Activated CD8-positive, alpha-beta memory T cell treated with anti-CD3 and anti-CD28 coated beads for 36 hours (primary cell): ENCODE results near the gene PTBP2. TPM values are rescaled to one million over a fixed set of nuclear protein-coding genes. Genes with fewer than 3 reads are reported as not detected.
"Not testable (repeated sequence)": the region's sequence is repeated elsewhere in the genome, so short reads cannot be mapped to it uniquely, and the experiment has no call there.

Experiments
- CTCF ChIA-PET: fragments of 350-600 bp; sonication (Branson Sonifier 250); formaldehyde crosslinking; loops from one replicate; lab custom pipeline; 2021; ENCODE audit warnings: antibody characterized with exemption; lab: Charles Lee
- POLR2A ChIA-PET: fragments of 350-600 bp; sonication (Branson Sonifier 250); formaldehyde crosslinking; loops from one replicate; lab custom pipeline; 2021; ENCODE audit warnings: antibody characterized with exemption; lab: Charles Lee
- total RNA-seq, 2 experiments: library from RNA; stranded (reverse); gene quantifications; one replicate each; pipeline ENCODE4 v1.2.3, GENCODE V29; 2021

The PTBP2 gene
- total RNA-seq, 2 experiments from 2014 or later, result 10.7 to 12.2 TPM

DNA sequence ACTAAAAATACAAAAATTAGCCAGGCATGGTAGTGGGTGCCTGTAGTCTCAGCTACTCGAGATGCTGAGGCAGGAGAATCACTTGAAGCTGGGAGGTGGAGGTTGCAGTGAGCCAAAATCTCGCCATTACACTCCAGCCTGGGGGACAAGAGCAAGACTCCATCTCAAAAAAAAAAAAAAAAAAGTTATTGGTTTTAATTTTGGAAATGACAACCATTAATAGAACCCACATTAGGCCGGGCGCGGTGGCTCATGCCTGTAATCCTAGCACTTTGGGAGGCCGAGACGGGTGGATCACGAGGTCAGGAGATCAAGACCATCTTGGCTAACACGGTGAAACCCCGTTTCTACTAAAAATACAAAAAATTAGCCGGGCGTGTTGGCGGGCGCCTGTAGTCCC lies 80.1 kb downstream of the PTBP2 start:
- CTCF ChIA-PET, POLR2A ChIA-PET: not testable (repeated sequence)

DNA sequence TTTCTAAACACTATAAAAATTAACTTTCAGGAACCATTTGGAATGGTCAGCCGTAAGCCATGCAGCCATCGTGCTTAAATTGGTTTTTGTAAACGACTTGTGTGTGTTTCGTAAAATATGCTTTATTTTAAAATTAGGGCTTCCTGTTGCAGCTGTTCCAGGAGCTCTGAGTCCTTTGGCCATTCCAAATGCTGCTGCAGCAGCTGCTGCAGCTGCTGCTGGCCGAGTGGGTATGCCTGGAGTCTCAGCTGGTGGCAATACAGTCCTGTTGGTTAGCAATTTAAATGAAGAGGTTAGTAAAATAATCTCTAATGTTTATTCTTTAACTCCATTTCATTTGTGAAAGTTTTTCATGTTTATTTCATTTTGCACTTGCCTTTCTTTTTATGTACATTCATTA lies 83.1 kb downstream of the PTBP2 start:
- ChIA-PET POLR2A (no interaction called here), CTCF (no interaction called here)

DNA sequence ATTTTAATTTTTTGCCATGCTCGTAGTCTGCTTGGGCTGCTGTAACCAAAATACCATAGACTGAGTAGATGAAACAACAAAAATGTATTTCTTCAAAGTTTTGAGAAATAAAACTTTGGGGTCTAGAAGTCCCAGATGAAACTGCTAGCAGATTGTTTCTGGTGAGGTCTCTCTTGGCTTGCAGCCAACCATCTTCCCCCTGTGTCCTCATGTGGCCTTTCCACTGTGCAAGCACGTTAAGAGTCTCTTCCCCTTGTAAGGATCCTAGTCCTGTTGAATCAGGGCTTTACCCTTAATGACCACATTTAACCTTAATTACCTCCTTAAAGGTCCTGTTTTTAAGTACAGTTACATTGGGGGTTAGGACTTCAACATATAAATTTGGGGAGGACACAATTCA lies 86.6 kb downstream of the PTBP2 start:
- ChIA-PET POLR2A (no interaction called here), CTCF (no interaction called here)

- POLR2A ChIA-PET, result no interaction called here
- CTCF ChIA-PET, result no interaction called here
Measured at GRCh38 chr1:96815914-96816313, 94.3 kb downstream of the PTBP2 start.

GRCh38 chr1:96820107-96820506 lies 98.5 kb downstream of the PTBP2 start:
- ChIA-PET CTCF (no interaction called here), POLR2A (no interaction called here)

DNA sequence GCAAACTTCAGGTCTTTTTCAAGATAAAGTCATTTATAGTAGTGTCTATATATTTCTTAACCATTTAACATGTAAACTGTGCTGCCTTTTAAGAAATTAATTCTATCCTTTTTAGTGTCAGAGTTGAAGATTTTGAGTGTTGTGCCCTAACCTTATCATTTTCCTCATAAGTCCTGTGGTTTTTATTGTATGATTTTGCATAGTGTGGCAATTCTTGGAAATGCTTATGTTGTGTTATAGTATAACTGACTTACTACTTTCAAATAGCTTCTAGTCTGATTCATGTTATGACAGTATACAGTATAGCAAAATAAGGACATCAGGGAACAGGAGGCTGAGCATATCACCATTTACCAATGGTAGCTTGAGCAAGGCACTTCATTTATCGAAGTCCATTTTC lies 99.1 kb downstream of the PTBP2 start:
- CTCF ChIA-PET, result no interaction called here

GRCh38 chr1:96825231-96825630 lies 103.6 kb downstream of the PTBP2 start:
- POLR2A ChIA-PET, result no interaction called here
- CTCF ChIA-PET, result no interaction called here

More for the DNA sequence above, 99.1 kb downstream of the PTBP2 start:
- POLR2A ChIA-PET, result no interaction called here

DNA sequence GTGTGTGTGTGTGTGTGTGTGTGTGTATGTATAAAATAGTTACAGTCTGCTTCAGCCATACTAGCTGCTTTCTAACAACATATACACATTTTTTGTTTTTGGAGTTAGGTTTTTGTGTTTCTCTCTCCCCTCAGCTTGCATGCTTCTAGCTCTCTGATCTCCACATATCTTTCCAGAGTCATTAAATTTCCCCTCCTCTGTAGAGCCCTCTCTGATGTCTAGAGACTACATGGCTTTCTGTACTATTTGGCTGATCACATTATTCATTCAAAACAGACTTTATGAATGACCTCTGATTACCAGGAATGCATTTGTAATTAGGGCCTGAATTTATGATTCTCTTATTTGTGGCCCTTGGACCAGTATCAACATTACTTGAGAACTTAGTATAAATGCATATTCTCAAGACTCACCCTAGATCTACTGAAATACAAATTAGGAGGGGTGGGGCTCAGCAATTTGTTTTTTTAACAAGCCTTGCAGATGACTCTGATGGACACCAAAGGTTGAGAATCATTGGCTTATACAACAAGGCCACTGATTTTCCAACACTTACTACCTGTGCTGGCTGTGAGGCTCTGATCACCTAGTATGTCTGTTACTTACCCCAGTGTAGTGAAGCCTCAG lies 104.5 kb downstream of the PTBP2 start:
- POLR2A ChIA-PET, result no interaction called here

DNA sequence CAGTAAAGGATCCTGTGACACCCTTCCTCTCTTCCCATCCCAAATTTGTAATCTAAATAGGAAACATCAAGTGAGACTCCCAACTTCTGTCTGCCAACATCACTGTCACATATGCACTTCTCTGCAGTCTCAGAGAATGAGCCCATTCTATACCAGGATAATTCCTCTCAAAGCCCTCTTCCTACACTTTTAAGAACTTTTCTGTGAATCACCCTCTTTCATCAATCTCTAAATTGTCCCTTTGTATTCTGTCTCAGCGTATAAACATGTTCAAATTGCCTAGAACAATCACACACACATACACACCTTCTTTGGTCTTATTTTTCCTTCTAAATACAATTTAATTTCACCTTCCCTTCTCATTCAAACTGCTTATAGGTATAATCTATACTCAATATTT lies 111.8 kb downstream of the PTBP2 start:
- ChIA-PET CTCF (no interaction called here), POLR2A (no interaction called here)

More for the DNA sequence above, 104.5 kb downstream of the PTBP2 start:
- CTCF ChIA-PET, result no interaction called here

DNA sequence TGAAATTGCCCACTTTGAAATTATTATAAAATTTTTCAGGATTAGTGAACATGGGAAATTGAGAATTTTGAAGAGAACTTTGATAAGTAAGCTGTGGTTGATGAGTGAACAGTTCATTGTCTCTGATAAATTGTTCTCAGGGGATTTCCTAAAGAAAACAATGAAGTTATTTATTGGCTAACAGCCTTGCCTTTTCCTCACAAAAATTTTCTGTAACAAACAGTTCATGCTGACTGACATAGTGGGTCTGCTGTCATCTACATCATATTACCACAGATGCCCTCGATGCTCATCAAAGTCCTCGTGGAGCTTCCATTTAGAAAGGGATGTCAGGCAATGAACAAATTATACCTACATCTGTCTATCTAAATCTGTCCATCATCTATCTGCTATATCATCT lies 113.4 kb downstream of the PTBP2 start:
- CTCF ChIA-PET, result no interaction called here

GRCh38 chr1:96837057-96837780 lies 115.6 kb downstream of the PTBP2 start:
- POLR2A ChIA-PET, result no interaction called here
- CTCF ChIA-PET, result no interaction called here

More for the DNA sequence above, 113.4 kb downstream of the PTBP2 start:
- POLR2A ChIA-PET, result no interaction called here

- CTCF ChIA-PET, result no interaction called here
- POLR2A ChIA-PET, result no interaction called here
Measured at GRCh38 chr1:96837781-96838216, 116.2 kb downstream of the PTBP2 start.

DNA sequence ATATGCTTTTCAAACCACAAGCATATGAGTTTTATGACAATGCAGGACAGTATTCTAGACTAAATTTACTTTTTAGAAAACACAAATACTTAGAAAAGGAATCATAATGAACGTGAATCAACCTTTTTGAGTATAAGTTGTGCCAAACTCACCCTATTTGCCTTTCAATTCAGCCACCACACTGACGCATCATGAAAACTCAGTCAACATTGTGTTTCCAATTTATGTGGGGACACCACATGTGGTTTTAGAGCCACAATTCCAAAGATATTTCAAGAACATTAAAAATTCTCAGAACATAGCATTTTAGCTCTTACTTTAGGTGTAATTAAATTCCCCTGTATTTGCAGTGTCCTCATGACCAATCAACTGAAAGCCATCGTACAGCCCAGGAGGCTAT lies 118.8 kb downstream of the PTBP2 start:
- CTCF ChIA-PET, result interaction anchor here (0.7 kb wide), 1 partner anchor 22 kb away, joined by 3 read pairs; no protein-coding TSS in a partner anchor
- POLR2A ChIA-PET, result interaction anchor here (0.6 kb wide), 1 partner anchor 115 kb away, joined by 4 read pairs; no protein-coding TSS in a partner anchor

DNA sequence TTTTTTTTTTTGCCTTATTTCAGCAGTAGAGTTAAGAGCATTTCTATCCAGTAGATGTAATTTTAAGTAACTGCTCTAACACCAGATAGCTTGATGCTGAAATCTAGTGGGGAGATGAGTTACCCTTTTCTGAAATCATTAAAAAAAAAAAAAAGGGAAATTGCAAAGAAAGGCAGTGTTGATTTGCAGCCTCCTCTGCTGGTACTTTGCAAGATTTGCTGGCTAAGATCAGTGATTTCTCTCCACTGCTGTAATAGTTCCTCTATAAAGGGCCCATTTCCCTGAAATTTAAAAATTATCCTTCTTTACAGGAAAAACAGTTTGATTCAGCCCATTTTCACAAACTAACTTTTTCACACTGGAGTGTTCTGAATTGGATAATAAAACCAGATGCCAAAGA lies 120.6 kb downstream of the PTBP2 start:
- POLR2A ChIA-PET, result no interaction called here
- CTCF ChIA-PET, result no interaction called here

DNA sequence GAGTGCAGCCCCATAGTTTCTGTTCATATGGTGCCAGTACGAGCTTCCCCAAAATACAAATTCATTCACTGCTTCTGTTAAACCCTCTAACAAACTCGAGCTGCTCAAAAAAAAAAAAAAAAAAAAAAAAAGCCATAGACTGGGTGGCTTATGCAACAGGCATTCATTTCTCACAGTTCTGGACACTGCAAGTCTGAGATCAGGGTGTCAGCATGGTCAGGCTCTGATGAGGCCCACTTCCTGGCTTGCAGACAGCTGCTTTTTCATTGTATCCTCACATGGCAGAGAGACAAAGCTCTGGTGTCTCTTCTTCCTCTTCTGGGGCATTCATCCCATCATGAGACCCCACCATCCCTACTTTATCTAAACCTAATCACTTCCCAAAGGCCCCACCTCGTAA lies 121.6 kb downstream of the PTBP2 start:
- CTCF ChIA-PET, result no interaction called here
- POLR2A ChIA-PET, result no interaction called here

DNA sequence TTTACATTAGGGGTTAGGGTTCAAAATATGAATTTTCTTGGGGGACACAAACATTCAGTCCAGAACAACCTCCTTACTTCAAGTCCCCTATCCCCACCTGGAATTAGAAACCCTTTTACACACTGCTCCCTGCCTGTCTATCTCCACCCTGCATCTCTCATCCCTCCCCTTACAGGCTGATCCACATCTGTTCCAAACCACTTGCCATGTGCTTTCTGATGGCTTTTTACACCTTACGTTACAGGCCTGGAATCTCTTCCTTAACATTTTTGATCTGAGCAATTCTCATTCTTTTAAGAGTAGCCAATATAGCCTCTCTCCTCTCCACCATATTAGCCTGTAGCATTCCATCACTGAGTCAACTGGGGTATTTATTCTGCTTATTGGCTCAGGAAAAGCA lies 122.0 kb downstream of the PTBP2 start:
- ChIA-PET POLR2A (no interaction called here), CTCF (no interaction called here)

DNA sequence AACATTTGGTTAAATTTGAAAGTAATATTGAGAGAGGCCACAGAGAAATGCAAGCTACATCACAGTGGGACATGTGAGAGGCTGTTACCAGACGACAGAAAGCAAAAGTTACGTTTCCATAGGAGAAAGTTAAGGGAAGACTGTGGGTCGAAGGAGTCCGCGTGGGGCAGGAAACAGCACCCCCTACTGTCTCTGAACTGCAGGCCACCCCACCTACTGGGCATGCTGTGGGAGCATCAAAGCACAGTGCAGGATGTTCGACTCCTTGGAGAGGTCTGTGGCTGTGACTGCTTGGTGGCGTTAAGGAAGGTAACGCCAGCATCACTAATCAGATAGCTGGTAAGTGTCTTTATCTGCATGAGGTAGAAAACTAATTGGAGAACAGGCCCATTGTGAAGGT lies 123.9 kb downstream of the PTBP2 start:
- POLR2A ChIA-PET, result no interaction called here
- CTCF ChIA-PET, result no interaction called here

GRCh38 chr1:96861836-96862235 lies 140.3 kb downstream of the PTBP2 start:
- ChIA-PET POLR2A (no interaction called here), CTCF (interaction anchor here (0.6 to 1.0 kb wide), 2 partner anchors 22 to 115 kb away, joined by 3 read pairs; no protein-coding TSS in a partner anchor)

- POLR2A ChIA-PET, result no interaction called here
- CTCF ChIA-PET, result no interaction called here
Measured at GRCh38 chr1:96863449-96863848, 141.9 kb downstream of the PTBP2 start.
